Measurements from ENCODE around the gene IDH3B. TPM values are rescaled to one million over a fixed set of nuclear protein-coding genes. Genes with fewer than 3 reads are reported as not detected.

The IDH3B gene
- total and polyA plus RNA-seq, 2 of the 13 experiments (the other 11 are each of a cell fraction or from before 2014, with no cell fraction given), result 215 to 254 TPM

DNA sequence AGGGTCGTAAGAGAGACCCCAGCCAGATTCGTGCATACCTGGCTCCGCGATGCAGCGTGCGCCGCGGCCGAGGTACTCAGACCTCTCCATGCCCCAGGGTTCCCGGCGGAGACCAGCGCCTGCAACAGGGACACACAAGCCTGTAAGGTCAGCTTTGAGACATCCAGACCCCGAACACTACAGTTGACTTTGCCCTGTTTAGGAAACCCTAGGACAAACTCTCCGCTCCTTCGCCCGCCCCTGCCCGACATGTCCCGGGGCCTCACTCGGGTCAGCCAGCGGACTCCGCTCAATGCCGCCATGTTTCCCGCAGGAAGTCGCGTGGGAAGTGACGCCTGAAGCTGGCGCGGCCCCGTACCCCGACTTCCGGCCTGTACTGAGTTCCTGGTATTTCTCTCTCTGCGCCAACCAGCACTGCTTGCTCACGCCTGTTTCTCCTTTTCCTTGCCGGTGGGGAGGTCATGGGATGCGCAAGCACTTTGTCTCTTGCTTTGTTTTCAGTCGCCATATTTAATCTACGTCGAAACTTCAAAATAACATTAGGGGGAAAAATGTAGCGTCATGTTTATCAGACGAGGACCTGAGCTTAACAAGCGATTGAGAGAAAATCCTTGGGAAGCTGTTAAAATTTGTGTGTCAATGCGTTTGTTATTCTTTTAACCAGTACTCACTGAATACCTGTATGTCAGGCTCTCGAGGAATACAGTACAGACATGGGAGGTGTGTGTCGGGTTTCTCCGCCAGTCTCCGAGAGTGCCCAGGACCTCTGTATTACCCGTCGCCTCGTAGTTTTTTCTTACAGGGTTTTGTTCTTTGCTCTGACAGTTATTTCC lies at the start of gene IDH3B (continued):
- TF ChIP-seq FOSL1 (CRISPR knock-in tag; IDR thresholded peaks at IDR 0.05; ENCODE audit: borderline replicate concordance) (no peak), ZFYVE20 (CRISPR knock-in tag; IDR thresholded peaks at IDR 0.05; ENCODE audit: borderline replicate concordance, low read depth) (no peak), ZNF841 (CRISPR knock-in tag; IDR thresholded peaks at IDR 0.05; ENCODE audit: borderline replicate concordance) (0 out of 2 replicates have a peak, but pooled peaks have one; percentile 20), PCBP2 (optimal IDR thresholded peaks at IDR 0.05; ENCODE audit: low read depth, low read length, poor library complexity, severe bottlenecking) (no peak), JARID2 (CRISPR knock-in tag; IDR thresholded peaks at IDR 0.05; ENCODE audit: insufficient replicate concordance) (peak; percentile 27), YEATS2 (CRISPR knock-in tag; IDR thresholded peaks at IDR 0.05; ENCODE audit: borderline replicate concordance) (peak; percentile 99), ZBTB21 (CRISPR knock-in tag; IDR thresholded peaks at IDR 0.05) (peak; percentile 76), FOXK1 (CRISPR knock-in tag; IDR thresholded peaks at IDR 0.05; ENCODE audit: borderline replicate concordance, low read depth) (peak; percentile 99), TEAD3 (CRISPR knock-in tag; optimal IDR thresholded peaks at IDR 0.05; ENCODE audit: borderline replicate concordance) (peak; percentile 97), GTF2F1 (IDR thresholded peaks at IDR 0.05; ENCODE audit: low read length) (0 out of 2 replicates have a peak, but pooled peaks have one; percentile 47), ZNF180 (CRISPR knock-in tag; IDR thresholded peaks at IDR 0.05; ENCODE audit: borderline replicate concordance, low read depth) (no peak; the same call in 1 of the 2 replicates), ZNF570 (CRISPR knock-in tag; IDR thresholded peaks at IDR 0.05; ENCODE audit: borderline replicate concordance) (no peak)
- TF ChIP-seq, protein P1, sequence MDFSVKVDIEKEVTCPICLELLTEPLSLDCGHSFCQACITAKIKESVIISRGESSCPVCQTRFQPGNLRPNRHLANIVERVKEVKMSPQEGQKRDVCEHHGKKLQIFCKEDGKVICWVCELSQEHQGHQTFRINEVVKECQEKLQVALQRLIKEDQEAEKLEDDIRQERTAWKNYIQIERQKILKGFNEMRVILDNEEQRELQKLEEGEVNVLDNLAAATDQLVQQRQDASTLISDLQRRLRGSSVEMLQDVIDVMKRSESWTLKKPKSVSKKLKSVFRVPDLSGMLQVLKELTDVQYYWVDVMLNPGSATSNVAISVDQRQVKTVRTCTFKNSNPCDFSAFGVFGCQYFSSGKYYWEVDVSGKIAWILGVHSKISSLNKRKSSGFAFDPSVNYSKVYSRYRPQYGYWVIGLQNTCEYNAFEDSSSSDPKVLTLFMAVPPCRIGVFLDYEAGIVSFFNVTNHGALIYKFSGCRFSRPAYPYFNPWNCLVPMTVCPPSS (IDR thresholded peaks at IDR 0.05), result no peak
- TF ChIP-seq, protein P2, sequence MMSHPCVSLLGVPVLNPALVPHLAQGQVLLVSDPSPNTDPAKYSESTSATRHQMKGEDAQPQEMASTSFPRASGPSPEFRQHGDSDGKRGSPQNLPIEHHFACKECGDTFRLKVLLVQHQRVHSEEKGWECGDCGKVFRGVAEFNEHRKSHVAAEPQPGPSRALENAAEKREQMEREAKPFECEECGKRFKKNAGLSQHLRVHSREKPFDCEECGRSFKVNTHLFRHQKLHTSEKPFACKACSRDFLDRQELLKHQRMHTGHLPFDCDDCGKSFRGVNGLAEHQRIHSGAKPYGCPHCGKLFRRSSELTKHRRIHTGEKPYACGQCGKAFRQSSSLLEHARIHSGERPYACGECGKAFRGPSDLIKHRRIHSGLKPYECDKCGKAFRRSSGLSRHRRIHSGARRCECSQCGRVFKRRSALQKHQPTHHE (CRISPR knock-in tag; IDR thresholded peaks at IDR 0.05; ENCODE audit: borderline replicate concordance), result peak; percentile 61; the same call in 1 of the 2 replicates
- TF ChIP-seq, protein P3, sequence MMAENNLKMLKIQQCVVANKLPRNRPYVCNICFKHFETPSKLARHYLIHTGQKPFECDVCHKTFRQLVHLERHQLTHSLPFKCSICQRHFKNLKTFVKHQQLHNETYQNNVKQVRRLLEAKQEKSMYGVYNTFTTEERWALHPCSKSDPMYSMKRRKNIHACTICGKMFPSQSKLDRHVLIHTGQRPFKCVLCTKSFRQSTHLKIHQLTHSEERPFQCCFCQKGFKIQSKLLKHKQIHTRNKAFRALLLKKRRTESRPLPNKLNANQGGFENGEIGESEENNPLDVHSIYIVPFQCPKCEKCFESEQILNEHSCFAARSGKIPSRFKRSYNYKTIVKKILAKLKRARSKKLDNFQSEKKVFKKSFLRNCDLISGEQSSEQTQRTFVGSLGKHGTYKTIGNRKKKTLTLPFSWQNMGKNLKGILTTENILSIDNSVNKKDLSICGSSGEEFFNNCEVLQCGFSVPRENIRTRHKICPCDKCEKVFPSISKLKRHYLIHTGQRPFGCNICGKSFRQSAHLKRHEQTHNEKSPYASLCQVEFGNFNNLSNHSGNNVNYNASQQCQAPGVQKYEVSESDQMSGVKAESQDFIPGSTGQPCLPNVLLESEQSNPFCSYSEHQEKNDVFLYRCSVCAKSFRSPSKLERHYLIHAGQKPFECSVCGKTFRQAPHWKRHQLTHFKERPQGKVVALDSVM (CRISPR knock-in tag; IDR thresholded peaks at IDR 0.05), result peak; percentile 81
- TF ChIP-seq, protein P4, sequence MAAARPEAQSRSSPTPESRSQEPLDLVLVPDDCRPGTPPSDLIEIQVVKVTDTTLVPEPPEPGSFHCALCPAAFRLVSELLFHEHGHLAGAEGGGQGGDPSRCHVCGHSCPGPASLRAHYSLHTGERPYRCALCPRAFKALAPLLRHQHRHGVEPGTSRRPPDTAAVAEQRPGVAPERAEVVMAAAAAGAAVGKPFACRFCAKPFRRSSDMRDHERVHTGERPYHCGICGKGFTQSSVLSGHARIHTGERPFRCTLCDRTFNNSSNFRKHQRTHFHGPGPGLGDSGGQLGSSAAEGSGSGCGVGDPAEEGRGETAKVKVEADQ (CRISPR knock-in tag; IDR thresholded peaks at IDR 0.05; ENCODE audit: borderline replicate concordance), result peak; percentile 99
- TF ChIP-seq, protein P5, sequence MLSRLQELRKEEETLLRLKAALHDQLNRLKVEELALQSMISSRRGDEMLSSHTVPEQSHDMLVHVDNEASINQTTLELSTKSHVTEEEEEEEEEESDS (CRISPR knock-in tag; IDR thresholded peaks at IDR 0.05; ENCODE audit: borderline replicate concordance), result peak; percentile 88
- TF ChIP-seq, protein P6, sequence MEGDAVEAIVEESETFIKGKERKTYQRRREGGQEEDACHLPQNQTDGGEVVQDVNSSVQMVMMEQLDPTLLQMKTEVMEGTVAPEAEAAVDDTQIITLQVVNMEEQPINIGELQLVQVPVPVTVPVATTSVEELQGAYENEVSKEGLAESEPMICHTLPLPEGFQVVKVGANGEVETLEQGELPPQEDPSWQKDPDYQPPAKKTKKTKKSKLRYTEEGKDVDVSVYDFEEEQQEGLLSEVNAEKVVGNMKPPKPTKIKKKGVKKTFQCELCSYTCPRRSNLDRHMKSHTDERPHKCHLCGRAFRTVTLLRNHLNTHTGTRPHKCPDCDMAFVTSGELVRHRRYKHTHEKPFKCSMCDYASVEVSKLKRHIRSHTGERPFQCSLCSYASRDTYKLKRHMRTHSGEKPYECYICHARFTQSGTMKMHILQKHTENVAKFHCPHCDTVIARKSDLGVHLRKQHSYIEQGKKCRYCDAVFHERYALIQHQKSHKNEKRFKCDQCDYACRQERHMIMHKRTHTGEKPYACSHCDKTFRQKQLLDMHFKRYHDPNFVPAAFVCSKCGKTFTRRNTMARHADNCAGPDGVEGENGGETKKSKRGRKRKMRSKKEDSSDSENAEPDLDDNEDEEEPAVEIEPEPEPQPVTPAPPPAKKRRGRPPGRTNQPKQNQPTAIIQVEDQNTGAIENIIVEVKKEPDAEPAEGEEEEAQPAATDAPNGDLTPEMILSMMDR (CRISPR knock-in tag; IDR thresholded peaks at IDR 0.05), result peak; percentile 22

Measured in HepG2 (cell line).